ENCODE data around the gene SLC35E4.

GRCh38 chr22:30671071-30671470, 35.5 kb downstream of the SLC35E4 start:
- no peak for TF ChIP-seq CTCF (IDR thresholded peaks at IDR 0.05)
- TF ChIP-seq POLR2A (IDR thresholded peaks at IDR 0.05), result no peak

Data from right lobe of liver (tissue), 4 donors.